A204.1 (cell line): ENCODE data around the gene NDUFA3.

ENCODE experiments used
- FAIRE-seq: peaks from 2 replicates; lab custom pipeline; 2012; peaks lifted over from hg19 to GRCh38; lab: Jason Lieb, UNC

The NDUFA3 gene

GRCh38 chr19:54138489-54139256 lies 36.0 kb downstream of the NDUFA3 start:
- no peak for FAIRE-seq

- FAIRE-seq: no peak
These were observed 38.7 kb downstream of the NDUFA3 start for GRCh38 chr19:54141356-54141755.

GRCh38 chr19:54142166-54142780 lies 39.6 kb downstream of the NDUFA3 start:
- no peak for FAIRE-seq

- FAIRE-seq: no peak
These were observed 43.0 kb downstream of the NDUFA3 start for GRCh38 chr19:54145541-54146158.

- FAIRE-seq: no peak
These were observed 45.0 kb downstream of the NDUFA3 start for GRCh38 chr19:54147676-54148075.

- no peak for FAIRE-seq
These were observed 45.5 kb downstream of the NDUFA3 start for GRCh38 chr19:54148158-54148557.

- no peak for FAIRE-seq
These were observed 46.6 kb downstream of the NDUFA3 start for GRCh38 chr19:54149021-54149812.

- no peak for FAIRE-seq
These were observed 48.8 kb downstream of the NDUFA3 start for GRCh38 chr19:54151362-54152035.

- no peak for FAIRE-seq
These were observed 49.6 kb downstream of the NDUFA3 start for GRCh38 chr19:54152267-54152666.

- FAIRE-seq: no peak
These were observed 50.3 kb downstream of the NDUFA3 start for GRCh38 chr19:54152878-54153524.

- no peak for FAIRE-seq
These were observed 51.2 kb downstream of the NDUFA3 start for GRCh38 chr19:54153731-54154326.

GRCh38 chr19:54154603-54155345 lies 52.1 kb downstream of the NDUFA3 start:
- FAIRE-seq: no peak

GRCh38 chr19:54155694-54156093 lies 53.0 kb downstream of the NDUFA3 start:
- FAIRE-seq: no peak

- no peak for FAIRE-seq
These were observed 53.8 kb downstream of the NDUFA3 start for GRCh38 chr19:54156490-54156889.

- no peak for FAIRE-seq
These were observed 54.3 kb downstream of the NDUFA3 start for GRCh38 chr19:54156953-54157352.
